IMR-90 (cell line): Measurements from ENCODE around the gene GPR17.

Source experiments
- CHD1 ChIP-seq: IDR thresholded peaks from 2 replicates; pipeline ENCODE4 v1.6.1; 2012; ENCODE audit warnings: low read depth, low read length, improper control_type of control experiment
- TF ChIP-seq, protein P1 (sequence below): conservative IDR thresholded peaks from 2 replicates; pipeline ENCODE4 v1.5.1; 2012; ENCODE audit warnings: mild to moderate bottlenecking, low read depth, low read length, improper control_type of control experiment

DNA sequence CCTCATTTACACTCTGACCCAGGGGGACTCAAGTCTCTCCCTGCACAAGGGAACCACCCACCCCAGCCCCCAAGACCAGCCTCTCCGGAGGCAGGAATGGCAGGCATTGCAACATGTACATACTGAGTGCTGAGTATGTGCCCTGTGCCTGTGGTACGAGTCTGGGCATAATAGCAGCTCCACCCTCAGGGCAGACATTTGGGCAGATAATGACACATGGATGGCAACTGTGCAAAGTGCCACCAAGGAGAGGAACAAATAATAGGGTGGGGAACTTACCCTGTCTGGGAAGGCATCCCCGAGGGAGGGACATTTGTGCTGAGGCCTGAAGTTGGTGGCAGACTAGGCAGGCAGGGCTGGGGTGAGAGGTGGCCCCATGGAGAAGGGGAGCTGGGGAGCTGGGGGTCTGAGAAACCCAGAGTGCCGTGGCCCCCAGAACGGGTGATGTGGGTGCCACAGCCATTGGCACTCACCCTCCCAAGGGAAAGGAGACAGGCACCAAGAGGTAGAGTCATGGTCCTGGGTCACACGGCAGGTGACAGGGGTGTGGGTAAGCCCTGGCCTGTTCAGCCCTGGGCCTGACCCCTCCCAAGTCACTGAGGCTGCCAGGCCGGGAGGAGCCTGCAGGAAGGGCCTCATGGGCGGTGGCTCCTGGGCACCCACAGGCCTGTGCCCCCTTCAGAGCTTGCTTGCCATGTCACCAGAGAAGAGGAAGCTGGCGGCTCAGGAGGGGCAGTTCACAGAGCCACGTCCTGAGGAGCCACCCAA is 15.7 kb upstream of the GPR17 start:
- no peak for TF ChIP-seq CHD1
- TF ChIP-seq, protein P1, sequence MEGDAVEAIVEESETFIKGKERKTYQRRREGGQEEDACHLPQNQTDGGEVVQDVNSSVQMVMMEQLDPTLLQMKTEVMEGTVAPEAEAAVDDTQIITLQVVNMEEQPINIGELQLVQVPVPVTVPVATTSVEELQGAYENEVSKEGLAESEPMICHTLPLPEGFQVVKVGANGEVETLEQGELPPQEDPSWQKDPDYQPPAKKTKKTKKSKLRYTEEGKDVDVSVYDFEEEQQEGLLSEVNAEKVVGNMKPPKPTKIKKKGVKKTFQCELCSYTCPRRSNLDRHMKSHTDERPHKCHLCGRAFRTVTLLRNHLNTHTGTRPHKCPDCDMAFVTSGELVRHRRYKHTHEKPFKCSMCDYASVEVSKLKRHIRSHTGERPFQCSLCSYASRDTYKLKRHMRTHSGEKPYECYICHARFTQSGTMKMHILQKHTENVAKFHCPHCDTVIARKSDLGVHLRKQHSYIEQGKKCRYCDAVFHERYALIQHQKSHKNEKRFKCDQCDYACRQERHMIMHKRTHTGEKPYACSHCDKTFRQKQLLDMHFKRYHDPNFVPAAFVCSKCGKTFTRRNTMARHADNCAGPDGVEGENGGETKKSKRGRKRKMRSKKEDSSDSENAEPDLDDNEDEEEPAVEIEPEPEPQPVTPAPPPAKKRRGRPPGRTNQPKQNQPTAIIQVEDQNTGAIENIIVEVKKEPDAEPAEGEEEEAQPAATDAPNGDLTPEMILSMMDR = no peak
